ENCODE results near the gene NANOS1.

The NANOS1 gene

DNA sequence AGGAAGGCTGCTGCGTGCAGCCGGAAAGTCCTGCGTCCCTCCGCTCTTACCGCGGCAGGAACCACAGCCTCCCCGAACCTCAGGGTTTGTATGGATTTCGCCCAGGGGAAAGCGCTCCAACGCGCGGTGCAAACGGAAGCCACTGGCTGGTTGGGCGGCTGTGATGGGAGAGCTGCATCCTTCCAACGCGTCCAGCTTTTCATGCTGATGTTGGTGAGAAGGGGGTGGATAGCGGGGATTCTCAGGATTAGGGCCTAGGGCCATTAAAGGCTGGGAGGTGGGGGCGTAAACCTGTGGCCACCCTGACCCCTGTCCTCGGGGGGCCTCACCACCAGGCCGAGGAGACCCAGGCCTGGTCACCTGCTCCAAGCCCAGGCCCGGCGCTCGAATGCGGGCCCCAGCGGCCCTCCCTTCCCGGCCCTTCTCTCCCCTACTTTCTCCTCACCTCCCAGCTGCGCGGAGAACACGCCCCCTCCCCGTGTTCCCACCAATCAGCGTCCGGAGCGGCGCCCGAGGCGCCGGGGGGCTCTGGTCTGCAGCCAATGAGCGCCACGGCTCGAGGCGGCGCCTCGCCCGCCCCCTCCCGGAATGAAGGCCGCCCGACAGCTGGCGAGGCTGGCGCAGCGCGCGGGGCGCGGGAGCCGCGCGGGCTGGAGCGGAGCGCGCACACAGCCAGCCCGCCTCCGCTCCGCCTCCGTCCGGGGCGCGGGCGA, 458 bp upstream of the NANOS1 start:
- peaks cover 5 to 11% of the 10 kb centered on the region in 2 donors for H3K36me3 ChIP-seq (ENCODE audit: control insufficient read depth in 1 of 2, insufficient read depth in 2 of 2, low read length in 2 of 2)
- peak overlapping the region; percentile 65 to 68 for H3K4me3 ChIP-seq (ENCODE audit: low read depth in 1 of 2, low read length in 2 of 2)
- peaks cover 0 to 3% of the 10 kb centered on the region in 2 donors for H3K27me3 ChIP-seq (ENCODE audit: control insufficient read depth in 1 of 2, insufficient read depth in 2 of 2, low read length in 2 of 2)
- H3K4me1 ChIP-seq (ENCODE audit: control insufficient read depth in 1 of 2, insufficient read depth in 2 of 2, low read length in 2 of 2): peaks cover 4 to 6% of the 10 kb centered on the region in 2 donors
- no peaks in the 10 kb centered on the region for H3K9me3 ChIP-seq (ENCODE audit: control insufficient read depth in 1 of 2, low read length in 2 of 2)
- H3K9ac ChIP-seq (ENCODE audit: low read depth in 1 of 2, low read length in 2 of 2): peak overlapping the region; percentile 25
- H3K27ac ChIP-seq (ENCODE audit: low read depth, low read length): peak overlapping the region; percentile 14

DNA sequence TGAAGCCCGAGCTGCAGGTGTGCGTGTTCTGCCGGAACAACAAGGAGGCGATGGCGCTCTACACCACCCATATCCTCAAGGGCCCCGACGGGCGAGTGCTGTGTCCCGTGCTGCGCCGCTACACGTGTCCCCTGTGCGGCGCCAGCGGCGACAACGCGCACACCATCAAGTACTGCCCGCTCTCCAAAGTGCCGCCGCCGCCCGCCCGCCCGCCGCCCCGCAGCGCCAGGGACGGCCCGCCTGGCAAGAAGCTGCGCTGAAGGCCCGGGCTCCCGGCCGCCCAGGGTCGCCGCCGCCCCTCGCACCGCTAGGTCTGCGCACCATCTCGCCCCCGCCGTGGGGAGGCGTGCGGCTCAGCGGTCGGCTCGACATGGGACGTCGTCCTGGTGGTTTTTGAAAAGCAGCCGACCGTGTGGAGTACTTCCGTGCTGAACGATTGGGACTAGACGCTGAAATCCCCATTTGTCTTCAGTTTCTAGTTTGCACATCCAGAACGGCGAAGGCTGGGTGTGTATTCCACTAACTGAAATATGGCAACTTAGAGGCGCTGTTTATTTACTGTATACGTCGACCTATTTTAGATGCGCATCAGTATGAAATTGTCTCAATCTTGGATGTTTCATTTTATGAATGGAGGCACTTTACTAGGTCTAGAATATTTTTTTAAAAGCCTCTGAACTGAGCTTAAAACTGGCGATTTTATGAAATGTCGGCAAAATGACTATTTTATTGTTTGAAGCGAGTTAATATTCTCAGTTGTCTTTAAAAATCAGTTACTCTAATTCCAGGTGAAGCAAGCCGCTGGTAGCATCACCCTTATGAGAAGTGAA, 1.1 kb downstream of the NANOS1 start:
- H3K9ac ChIP-seq (ENCODE audit: low read depth in 1 of 2, low read length in 2 of 2): no peak overlapping the region
- no peak overlapping the region for H3K27ac ChIP-seq (ENCODE audit: low read depth, low read length)
- peaks cover 4 to 6% of the 10 kb centered on the region in 2 donors for H3K4me1 ChIP-seq (ENCODE audit: control insufficient read depth in 1 of 2, insufficient read depth in 2 of 2, low read length in 2 of 2)
- peaks cover 12 to 19% of the 10 kb centered on the region in 2 donors for H3K36me3 ChIP-seq (ENCODE audit: control insufficient read depth in 1 of 2, insufficient read depth in 2 of 2, low read length in 2 of 2)
- no peaks in the 10 kb centered on the region for H3K9me3 ChIP-seq (ENCODE audit: control insufficient read depth in 1 of 2, low read length in 2 of 2)
- H3K27me3 ChIP-seq (ENCODE audit: control insufficient read depth in 1 of 2, insufficient read depth in 2 of 2, low read length in 2 of 2): peaks cover 0 to 3% of the 10 kb centered on the region in 2 donors
- peak overlapping the region; percentile 51 to 56 for H3K4me3 ChIP-seq (ENCODE audit: low read depth in 1 of 2, low read length in 2 of 2)

DNA sequence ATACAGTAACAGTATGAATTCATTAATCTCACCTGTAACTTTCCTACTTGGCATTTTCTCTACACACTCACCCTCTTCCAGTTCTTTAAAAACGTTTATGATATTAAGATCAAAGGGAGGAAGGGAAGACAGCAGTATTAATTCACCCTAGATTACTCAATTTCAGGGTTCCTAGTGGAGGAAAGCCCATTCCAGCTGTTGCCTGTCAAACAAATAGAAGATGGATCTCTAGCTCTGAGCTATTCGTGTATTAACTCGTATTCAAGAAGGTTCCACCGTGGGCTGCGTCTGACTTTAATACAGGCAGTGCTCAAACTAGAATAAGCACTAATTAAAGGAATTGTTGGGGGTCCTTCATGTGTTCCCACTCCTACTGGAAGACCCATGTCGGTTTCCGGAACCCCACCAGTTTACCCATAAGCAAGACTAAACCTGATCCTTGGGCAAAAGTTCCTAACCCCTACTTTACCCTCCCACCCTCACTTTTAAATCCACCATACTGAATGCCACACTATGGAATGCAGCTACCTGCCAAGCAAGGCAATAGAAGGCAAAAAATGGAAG, 2.1 kb downstream of the NANOS1 start:
- Histone ChIP-seq H3K4me1 (ENCODE audit: control insufficient read depth in 1 of 2, insufficient read depth in 2 of 2, low read length in 2 of 2) (peaks cover 4 to 6% of the 10 kb centered on the region in 2 donors), H3K4me3 (ENCODE audit: low read depth in 1 of 2, low read length in 2 of 2) (peak overlapping the region in 1 of 2 donors; percentile 56), H3K36me3 (ENCODE audit: control insufficient read depth in 1 of 2, insufficient read depth in 2 of 2, low read length in 2 of 2) (peaks cover 16 to 23% of the 10 kb centered on the region in 2 donors), H3K27me3 (ENCODE audit: control insufficient read depth in 1 of 2, insufficient read depth in 2 of 2, low read length in 2 of 2) (peaks cover 0 to 3% of the 10 kb centered on the region in 2 donors), H3K9me3 (ENCODE audit: control insufficient read depth in 1 of 2, low read length in 2 of 2) (no peaks in the 10 kb centered on the region), H3K27ac (ENCODE audit: low read depth, low read length) (no peak overlapping the region), H3K9ac (ENCODE audit: low read depth in 1 of 2, low read length in 2 of 2) (no peak overlapping the region)

DNA sequence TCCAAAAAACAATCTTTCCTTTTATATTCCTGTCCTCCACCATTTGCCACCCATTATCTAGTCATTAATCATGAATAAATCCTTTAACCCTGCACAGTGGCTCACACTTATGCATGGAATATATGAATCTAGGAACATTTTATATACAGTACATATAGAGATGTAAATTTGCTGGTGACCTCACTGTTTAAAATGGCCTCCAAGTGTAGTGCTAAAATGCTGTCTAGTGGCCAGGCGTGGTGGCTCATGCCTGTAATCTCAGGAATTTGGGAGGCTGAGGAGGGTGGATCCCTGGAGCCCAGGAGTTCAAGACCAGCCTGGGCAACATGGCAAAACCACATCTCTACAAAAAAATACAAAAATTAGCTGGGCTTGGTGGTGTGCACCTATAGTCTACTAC, 9.6 kb downstream of the NANOS1 start:
- Histone ChIP-seq H3K4me1 (ENCODE audit: control insufficient read depth in 1 of 2, insufficient read depth in 2 of 2, low read length in 2 of 2) (no peaks in the 10 kb centered on the region), H3K27me3 (ENCODE audit: control insufficient read depth in 1 of 2, insufficient read depth in 2 of 2, low read length in 2 of 2) (no peaks in the 10 kb centered on the region), H3K9me3 (ENCODE audit: control insufficient read depth in 1 of 2, low read length in 2 of 2) (no peaks in the 10 kb centered on the region), H3K4me3 (ENCODE audit: low read depth in 1 of 2, low read length in 2 of 2) (no peak overlapping the region), H3K27ac (ENCODE audit: low read depth, low read length) (no peak overlapping the region), H3K9ac (ENCODE audit: low read depth in 1 of 2, low read length in 2 of 2) (no peak overlapping the region), H3K36me3 (ENCODE audit: control insufficient read depth in 1 of 2, insufficient read depth in 2 of 2, low read length in 2 of 2) (peaks cover 58 to 82% of the 10 kb centered on the region in 2 donors)

DNA sequence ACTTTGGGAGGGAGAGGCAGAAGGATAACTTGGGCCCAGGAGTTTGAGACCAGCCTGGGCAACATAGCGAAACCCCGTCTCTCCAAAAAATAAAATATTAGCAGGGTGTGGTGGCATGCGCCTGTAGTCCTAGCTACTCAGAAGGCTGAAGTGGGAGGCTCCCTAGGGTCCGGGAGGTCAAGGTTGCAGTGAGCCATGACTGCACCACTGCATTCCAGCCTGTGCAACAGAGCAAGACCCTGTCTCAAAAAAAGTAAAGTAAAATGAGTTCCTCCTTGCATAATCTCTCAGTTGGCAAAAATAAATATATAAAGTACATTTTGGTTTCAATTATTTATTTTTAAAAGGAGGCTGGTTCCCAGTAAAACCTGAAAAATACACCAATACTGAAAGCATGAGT, 11.8 kb downstream of the NANOS1 start:
- no peaks in the 10 kb centered on the region for H3K9me3 ChIP-seq (ENCODE audit: control insufficient read depth in 1 of 2, low read length in 2 of 2)
- H3K4me3 ChIP-seq (ENCODE audit: low read depth in 1 of 2, low read length in 2 of 2): no peak overlapping the region
- no peaks in the 10 kb centered on the region for H3K4me1 ChIP-seq (ENCODE audit: control insufficient read depth in 1 of 2, insufficient read depth in 2 of 2, low read length in 2 of 2)
- H3K27me3 ChIP-seq (ENCODE audit: control insufficient read depth in 1 of 2, insufficient read depth in 2 of 2, low read length in 2 of 2): no peaks in the 10 kb centered on the region
- no peak overlapping the region for H3K27ac ChIP-seq (ENCODE audit: low read depth, low read length)
- peaks cover 56 to 90% of the 10 kb centered on the region in 2 donors for H3K36me3 ChIP-seq (ENCODE audit: control insufficient read depth in 1 of 2, insufficient read depth in 2 of 2, low read length in 2 of 2)
- no peak overlapping the region for H3K9ac ChIP-seq (ENCODE audit: low read depth in 1 of 2, low read length in 2 of 2)

DNA sequence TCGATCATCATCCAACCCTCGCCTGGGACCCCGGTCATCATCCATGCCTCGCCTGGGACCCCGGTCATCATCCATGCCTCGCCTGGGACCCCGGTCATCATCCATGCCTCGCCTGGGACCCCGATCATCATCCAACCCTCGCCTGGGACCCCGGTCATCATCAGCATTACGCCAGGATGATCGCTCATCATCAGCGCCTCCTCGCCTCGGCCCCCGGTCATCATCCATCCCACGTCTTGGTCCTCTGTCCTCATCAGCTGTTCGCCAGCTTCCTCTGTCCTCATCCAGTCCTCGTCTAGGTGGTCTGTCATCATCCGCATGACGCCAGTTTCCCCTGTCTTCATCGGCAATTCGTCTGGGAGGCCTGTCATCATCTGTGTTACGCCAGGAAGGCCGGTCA, 12.7 kb downstream of the NANOS1 start:
- Histone ChIP-seq H3K9me3 (ENCODE audit: control insufficient read depth in 1 of 2, low read length in 2 of 2) (no peaks in the 10 kb centered on the region), H3K36me3 (ENCODE audit: control insufficient read depth in 1 of 2, insufficient read depth in 2 of 2, low read length in 2 of 2) (peaks cover 52 to 92% of the 10 kb centered on the region in 2 donors), H3K9ac (ENCODE audit: low read depth in 1 of 2, low read length in 2 of 2) (no peak overlapping the region), H3K27ac (ENCODE audit: low read depth, low read length) (no peak overlapping the region), H3K27me3 (ENCODE audit: control insufficient read depth in 1 of 2, insufficient read depth in 2 of 2, low read length in 2 of 2) (no peaks in the 10 kb centered on the region), H3K4me3 (ENCODE audit: low read depth in 1 of 2, low read length in 2 of 2) (no peak overlapping the region), H3K4me1 (ENCODE audit: control insufficient read depth in 1 of 2, insufficient read depth in 2 of 2, low read length in 2 of 2) (no peaks in the 10 kb centered on the region)

DNA sequence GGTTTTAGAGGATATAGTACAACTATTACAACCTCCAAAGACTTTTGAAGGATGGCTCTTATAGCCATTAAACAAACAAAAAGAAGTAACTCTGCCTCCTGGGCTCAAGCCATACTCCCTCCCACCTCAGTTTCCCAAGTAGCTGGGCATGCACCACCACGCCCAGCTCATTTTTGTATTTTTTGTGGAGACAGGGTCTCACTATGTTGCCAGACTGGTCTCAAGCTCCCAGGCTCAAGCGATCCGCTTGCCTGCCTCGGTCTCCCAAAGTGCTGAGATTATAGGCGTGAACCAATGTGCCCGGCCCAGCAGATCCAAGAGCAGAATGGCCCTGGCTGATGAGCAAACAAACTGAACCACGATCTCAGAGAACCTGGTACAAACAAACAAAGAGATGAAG, 16.0 kb downstream of the NANOS1 start:
- no peak overlapping the region for H3K27ac ChIP-seq (ENCODE audit: low read depth, low read length)
- H3K9me3 ChIP-seq (ENCODE audit: control insufficient read depth in 1 of 2, low read length in 2 of 2): no peaks in the 10 kb centered on the region
- no peaks in the 10 kb centered on the region for H3K27me3 ChIP-seq (ENCODE audit: control insufficient read depth in 1 of 2, insufficient read depth in 2 of 2, low read length in 2 of 2)
- peaks cover 52 to 94% of the 10 kb centered on the region in 2 donors for H3K36me3 ChIP-seq (ENCODE audit: control insufficient read depth in 1 of 2, insufficient read depth in 2 of 2, low read length in 2 of 2)
- H3K4me1 ChIP-seq (ENCODE audit: control insufficient read depth in 1 of 2, insufficient read depth in 2 of 2, low read length in 2 of 2): no peaks in the 10 kb centered on the region
- no peak overlapping the region for H3K4me3 ChIP-seq (ENCODE audit: low read depth in 1 of 2, low read length in 2 of 2)
- no peak overlapping the region for H3K9ac ChIP-seq (ENCODE audit: low read depth in 1 of 2, low read length in 2 of 2)

DNA sequence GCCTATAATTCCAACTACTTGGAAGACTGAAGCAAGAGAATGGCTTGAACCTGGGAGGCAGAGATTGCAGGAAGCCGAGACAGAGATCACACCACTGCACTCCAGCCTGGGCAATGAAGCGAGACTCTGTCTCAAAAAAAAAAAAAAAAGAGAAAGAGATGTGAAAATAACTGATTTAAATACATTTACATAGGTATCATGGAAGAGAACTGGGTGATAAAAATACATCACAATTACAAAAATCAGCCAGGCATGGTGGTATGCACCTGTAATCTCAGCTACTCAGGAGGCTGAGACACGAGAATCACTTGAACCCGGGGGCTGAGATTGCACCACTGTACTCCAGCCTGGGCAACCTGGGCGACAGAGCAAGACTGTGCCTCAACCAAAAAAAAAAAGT, 19.8 kb downstream of the NANOS1 start:
- Histone ChIP-seq H3K4me1 (ENCODE audit: control insufficient read depth in 1 of 2, insufficient read depth in 2 of 2, low read length in 2 of 2) (no peaks in the 10 kb centered on the region), H3K4me3 (ENCODE audit: low read depth in 1 of 2, low read length in 2 of 2) (no peak overlapping the region), H3K36me3 (ENCODE audit: control insufficient read depth in 1 of 2, insufficient read depth in 2 of 2, low read length in 2 of 2) (peaks cover 54 to 94% of the 10 kb centered on the region in 2 donors), H3K9me3 (ENCODE audit: control insufficient read depth in 1 of 2, low read length in 2 of 2) (no peaks in the 10 kb centered on the region), H3K27ac (ENCODE audit: low read depth, low read length) (no peak overlapping the region), H3K9ac (ENCODE audit: low read depth in 1 of 2, low read length in 2 of 2) (no peak overlapping the region), H3K27me3 (ENCODE audit: control insufficient read depth in 1 of 2, insufficient read depth in 2 of 2, low read length in 2 of 2) (no peaks in the 10 kb centered on the region)

DNA sequence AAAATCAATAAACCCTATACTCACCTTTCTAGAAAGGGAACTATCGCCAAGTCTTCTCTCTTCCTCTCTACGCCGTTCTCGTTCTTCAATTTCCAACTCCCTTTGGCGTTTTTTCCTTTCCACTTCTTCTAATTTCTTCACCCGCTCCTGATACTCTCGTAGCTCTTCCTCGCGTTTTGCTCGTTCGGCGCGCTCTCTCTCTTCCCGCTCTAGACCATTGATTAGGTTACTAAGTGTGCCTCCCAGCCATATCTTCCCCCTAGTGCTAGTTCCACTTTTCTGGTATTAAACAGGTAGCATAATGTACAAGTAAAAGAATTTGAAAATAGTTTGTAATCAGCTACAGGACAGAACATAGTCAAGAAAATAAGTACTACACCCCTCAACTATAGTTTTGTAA, 20.3 kb downstream of the NANOS1 start:
- Histone ChIP-seq H3K9me3 (ENCODE audit: control insufficient read depth in 1 of 2, low read length in 2 of 2) (no peaks in the 10 kb centered on the region), H3K27ac (ENCODE audit: low read depth, low read length) (no peak overlapping the region), H3K36me3 (ENCODE audit: control insufficient read depth in 1 of 2, insufficient read depth in 2 of 2, low read length in 2 of 2) (peaks cover 57 to 96% of the 10 kb centered on the region in 2 donors), H3K9ac (ENCODE audit: low read depth in 1 of 2, low read length in 2 of 2) (no peak overlapping the region), H3K27me3 (ENCODE audit: control insufficient read depth in 1 of 2, insufficient read depth in 2 of 2, low read length in 2 of 2) (no peaks in the 10 kb centered on the region), H3K4me3 (ENCODE audit: low read depth in 1 of 2, low read length in 2 of 2) (no peak overlapping the region), H3K4me1 (ENCODE audit: control insufficient read depth in 1 of 2, insufficient read depth in 2 of 2, low read length in 2 of 2) (no peaks in the 10 kb centered on the region)

DNA sequence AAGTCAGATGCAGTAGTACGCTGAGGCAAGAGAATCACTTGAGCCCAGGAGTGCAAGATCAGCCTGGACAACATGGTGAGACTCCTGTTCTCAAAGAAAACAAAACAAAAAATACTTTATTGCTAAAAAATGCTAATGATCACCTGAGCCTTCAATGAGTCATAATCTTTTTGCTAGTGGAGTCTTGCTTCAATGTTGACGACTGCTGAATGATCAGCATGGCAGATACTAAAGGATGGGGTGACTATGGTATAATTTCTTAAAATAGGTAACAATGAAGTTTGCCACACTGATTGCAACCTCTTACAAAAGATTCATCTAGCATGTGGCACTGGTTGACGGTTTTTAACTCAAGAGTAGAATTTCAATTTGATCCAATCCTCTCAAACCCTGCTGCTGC, 22.3 kb downstream of the NANOS1 start:
- H3K9ac ChIP-seq (ENCODE audit: low read depth in 1 of 2, low read length in 2 of 2): no peak overlapping the region
- H3K27ac ChIP-seq (ENCODE audit: low read depth, low read length): no peak overlapping the region
- H3K4me1 ChIP-seq (ENCODE audit: control insufficient read depth in 1 of 2, insufficient read depth in 2 of 2, low read length in 2 of 2): no peaks in the 10 kb centered on the region
- H3K27me3 ChIP-seq (ENCODE audit: control insufficient read depth in 1 of 2, insufficient read depth in 2 of 2, low read length in 2 of 2): no peaks in the 10 kb centered on the region
- no peak overlapping the region for H3K4me3 ChIP-seq (ENCODE audit: low read depth in 1 of 2, low read length in 2 of 2)
- no peaks in the 10 kb centered on the region for H3K9me3 ChIP-seq (ENCODE audit: control insufficient read depth in 1 of 2, low read length in 2 of 2)
- peaks cover 62 to 95% of the 10 kb centered on the region in 2 donors for H3K36me3 ChIP-seq (ENCODE audit: control insufficient read depth in 1 of 2, insufficient read depth in 2 of 2, low read length in 2 of 2)
